G401 (cell line): ENCODE results near the gene PRRX2. TPM values are rescaled to one million over a fixed set of nuclear protein-coding genes. Genes with fewer than 3 reads are reported as not detected.

Experiments
- DNase-seq: peaks from one replicate; pipeline ENCODE4 v3.0.0-alpha.2; 2015; ENCODE audit warnings: low spot score
- in situ Hi-C: cut with HindIII; loops from 2 replicates; pipeline ENCODE4 v1.10.0; 2016; ENCODE audit warnings: low sequenced_read_pairs, mixed read lengths
- total RNA-seq: library from RNA; depleted of rRNA; stranded (reverse); fragments of >200 nt; shearing (Covaris generic); gene quantifications from 2 replicates; pipeline ENCODE4 v1.2.3, GENCODE V29; 2014

Gene PRRX2
- total RNA-seq, 1 experiment from 2014 or later: not detected

DNA sequence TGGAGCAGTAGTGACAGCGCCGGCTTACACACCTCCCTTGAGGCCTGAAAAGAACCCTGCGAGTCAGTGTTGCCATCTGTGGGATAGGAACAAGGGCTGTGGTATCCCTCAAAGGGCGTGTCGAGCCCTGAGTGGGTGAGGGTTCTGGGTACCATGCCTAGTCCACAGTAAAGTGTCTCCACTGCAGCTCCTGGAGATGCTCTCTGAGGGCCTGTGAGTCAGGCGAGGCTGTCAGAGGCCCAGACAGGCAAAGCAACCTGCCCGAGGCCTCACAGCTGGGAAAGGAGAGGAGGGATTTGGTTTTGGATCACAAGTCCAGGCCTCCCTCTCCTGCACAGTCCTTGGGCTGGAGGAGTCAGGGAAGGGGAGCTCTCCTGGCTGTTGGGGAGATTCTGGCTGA lies 6.1 kb downstream of the PRRX2 start:
- DNase-seq: no peak
- in situ Hi-C loops: no loop called here

DNA sequence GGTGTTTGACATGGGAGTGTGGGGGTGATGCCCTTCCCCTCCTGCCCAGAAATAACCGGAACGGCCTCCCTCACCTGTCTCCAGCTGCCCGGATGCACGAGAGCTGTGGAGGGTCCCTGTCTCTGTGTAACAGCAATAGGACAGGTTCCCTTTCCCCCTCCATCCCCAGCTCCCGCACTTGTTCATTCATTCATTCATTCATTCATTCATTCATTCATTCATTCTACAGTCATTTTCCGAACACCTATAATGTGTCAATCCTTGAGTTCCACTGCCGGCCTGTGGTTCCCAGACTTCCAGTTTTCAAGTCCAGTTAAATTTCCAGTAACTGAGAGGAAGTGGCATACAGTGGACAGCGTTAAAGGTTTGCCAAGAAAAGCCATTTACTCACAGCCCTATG lies 7.3 kb downstream of the PRRX2 start:
- in situ Hi-C loops: no loop called here
- DNase-seq: no peak

DNA sequence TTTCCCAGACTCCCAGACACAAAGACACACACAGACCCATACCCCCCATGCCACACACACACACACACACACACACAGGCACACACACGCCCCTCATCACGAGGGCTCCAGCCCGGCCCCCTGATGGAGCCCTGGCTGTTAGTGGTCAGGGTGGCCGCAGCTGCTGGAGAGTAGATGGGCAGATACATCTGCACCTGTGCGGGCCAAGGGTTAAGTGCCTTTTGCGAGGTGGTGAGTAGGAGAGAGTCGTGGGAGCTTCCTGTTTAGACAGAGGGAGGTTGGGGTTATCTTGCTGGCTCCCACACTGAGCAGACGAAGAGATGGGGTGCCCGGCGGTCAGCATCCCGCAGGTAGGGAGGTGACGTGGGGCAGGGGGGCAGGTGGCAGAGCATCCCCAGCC lies 8.2 kb downstream of the PRRX2 start:
- in situ Hi-C loops: no loop called here

DNA sequence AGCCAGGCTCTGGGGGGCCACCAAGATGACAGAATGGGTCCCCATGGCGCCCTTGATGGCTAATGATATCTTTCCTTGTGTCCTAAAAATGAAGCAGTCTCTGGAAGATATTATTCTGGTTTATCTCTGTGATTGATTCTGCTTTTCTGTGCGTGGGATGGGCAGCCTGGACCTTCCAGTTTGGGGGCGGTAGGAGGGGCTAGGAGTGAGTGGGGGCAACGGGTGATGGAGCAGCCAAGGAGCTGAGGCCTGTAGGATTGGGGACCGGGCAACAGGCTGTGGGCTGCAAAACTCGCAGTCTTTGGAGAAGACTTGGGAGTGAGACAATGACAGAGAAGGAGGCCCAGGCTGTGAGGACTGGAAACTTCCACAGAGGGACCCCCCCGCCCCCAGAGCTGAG lies 8.8 kb downstream of the PRRX2 start:
- DNase-seq: no peak
- in situ Hi-C loops: no loop called here

More for the DNA sequence above, 8.2 kb downstream of the PRRX2 start:
- DNase-seq: no peak

DNA sequence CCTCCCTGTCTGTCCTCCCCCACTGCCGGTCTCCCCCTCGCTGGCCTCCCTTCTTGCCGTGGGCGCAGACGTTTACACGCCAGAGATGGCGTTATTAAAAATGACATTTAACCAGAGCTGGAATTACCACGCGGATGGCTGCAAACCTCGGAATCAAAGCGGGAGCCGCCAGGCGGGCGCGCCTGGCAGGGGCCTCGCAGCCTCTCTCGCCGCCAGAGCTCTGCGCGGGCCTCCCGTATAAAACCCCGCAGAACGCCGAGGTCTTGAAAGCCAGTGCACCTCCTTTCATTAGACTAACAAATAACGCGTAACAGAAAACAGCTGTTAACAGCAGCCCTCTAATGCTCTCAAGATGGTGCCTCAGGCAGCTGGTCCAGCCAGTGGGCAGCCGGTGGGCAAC lies 10.2 kb downstream of the PRRX2 start:
- DNase-seq: no peak
- in situ Hi-C loops: no loop called here

DNA sequence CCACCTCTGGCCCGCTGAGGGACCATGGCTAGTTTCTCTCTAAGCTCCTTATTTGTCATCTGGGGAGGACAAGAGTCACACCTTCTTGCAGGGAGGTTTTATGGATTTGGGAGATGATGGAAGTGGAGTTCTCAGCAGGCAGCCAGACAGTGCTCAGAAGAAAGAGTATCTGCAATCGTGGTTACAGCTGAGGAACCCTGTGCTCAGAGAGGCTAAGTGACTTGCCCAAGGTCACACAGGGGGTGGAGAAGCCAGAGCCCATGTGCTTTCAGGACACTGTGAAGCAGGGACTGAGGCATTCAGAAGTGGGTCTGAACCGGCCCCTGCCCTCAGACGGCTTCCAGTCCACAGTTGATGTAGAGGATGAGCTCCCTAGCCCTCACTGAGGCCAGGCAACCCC lies 10.8 kb downstream of the PRRX2 start:
- in situ Hi-C loops: no loop called here
- DNase-seq: no peak

DNA sequence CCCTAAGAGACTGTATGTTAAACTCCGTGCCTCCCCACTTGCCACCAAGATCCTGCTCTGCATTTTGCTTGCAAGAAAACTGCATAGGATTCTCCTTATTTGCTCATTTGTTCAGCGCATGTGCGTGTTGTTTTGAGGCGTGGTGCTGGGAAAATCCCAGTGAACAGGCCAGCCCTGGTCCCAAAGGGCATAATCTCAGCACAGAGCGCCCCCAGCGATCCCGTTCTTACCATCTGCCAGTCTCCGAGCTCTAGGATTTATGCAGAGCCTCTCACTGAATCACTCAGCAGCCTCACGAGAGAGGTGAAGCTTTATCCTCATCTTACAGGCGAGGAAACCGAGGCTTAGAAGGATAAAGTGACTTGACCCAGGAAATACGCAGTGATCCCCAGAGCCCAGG lies 11.5 kb downstream of the PRRX2 start:
- in situ Hi-C loops: no loop called here
- DNase-seq: no peak

DNA sequence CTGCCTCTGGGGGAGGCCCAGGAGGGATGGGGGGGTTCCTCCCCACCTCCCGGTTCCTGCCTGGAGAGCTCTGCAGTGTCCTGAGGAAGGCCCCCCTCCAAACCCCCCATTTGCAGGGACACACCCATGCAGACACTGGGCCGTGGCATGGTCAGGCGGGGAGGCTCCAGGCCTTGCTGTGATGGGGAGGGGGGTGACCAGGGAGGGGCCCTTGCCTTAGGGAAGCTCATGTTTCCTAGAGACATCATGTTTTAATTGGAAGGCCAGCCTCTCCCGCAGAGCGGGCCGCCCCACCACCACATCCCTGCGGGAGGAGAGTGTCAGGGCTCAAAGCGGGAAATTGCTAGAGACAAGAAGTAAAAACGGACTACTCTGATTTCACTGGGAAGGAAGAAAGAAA lies 12.0 kb downstream of the PRRX2 start:
- in situ Hi-C loops: no loop called here
- no peak for DNase-seq

DNA sequence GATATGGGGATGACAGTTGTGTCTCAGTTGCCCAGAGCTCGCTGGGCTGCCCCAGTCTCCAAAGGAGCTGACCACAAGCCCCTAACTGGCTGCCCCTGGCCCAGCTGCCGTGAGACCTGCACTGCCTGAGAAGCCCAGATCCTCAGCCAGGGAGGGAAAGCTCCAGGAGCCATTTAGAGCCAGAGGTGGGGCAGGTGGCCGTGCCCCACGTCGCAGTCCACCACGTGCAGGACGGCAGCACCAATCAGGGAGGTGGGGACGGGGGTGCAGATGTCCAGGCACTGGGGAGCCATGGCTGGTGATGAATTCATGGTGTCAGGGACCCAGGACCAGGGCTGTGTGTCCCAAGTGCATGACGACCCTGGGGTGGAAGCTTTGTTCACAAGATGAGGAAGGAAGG lies 13.4 kb downstream of the PRRX2 start:
- DNase-seq: no peak
- in situ Hi-C loops: no loop called here

DNA sequence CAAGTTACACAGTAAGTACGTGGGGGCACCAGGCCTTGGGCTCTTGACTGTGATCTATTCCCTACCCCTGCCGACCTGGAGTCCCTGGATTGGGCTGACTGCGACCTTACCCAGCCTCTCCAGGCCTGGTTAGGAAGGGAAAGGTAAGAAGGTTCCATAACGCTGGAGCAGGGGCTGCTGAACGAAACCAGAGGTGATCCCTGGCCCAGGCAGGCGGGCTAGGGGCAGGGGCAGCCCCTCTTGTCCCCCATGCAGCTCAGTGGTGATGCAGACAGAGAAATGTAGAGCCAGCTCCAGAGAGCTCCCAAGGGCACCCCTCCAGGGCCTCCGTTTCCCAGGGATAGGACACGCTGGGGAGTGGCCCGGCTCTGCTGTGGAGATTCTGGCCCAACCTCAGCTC lies 14.1 kb downstream of the PRRX2 start:
- DNase-seq: no peak
- in situ Hi-C loops: no loop called here

DNA sequence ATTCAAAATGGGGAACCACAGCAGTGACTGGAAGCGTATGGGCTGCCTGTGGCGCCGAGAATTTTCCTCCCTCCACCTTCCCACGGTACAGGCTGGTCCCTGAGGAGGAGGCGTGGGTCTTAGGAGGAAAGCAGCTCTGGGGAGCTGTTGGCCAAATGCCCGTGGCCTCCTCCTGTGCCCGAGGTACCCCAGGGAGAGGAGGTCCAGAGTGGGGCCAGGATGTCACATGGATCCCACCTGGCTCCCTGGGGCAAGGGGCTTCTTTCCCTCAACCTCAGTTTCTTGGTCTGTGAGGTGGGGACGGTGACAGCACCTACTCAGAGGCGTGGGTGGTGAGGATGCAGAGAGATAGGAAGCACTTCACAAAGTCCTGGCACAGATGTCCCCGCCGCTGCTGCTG lies 16.5 kb downstream of the PRRX2 start:
- in situ Hi-C loops: no loop called here
- DNase-seq: no peak

DNA sequence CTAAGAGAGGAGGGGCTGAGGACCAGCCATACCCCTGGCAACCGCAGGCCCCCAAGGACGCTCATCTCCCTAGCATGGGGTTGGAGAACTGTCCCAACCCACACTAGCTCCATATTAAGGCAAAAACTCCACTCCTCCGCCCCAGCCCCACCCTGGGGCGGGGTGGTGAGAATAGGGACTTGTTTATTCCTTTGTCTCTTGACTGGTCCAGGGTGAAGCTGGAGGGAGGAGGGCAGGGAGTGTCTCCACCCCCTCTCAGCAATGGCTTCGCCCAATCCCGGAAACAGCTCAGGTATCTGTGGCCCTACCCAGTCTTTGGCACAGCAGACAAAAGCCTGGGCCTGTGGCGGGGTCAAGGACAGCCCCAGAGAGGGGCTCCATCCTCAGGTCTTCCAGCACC lies 16.9 kb downstream of the PRRX2 start:
- in situ Hi-C loops: no loop called here
- DNase-seq: no peak

DNA sequence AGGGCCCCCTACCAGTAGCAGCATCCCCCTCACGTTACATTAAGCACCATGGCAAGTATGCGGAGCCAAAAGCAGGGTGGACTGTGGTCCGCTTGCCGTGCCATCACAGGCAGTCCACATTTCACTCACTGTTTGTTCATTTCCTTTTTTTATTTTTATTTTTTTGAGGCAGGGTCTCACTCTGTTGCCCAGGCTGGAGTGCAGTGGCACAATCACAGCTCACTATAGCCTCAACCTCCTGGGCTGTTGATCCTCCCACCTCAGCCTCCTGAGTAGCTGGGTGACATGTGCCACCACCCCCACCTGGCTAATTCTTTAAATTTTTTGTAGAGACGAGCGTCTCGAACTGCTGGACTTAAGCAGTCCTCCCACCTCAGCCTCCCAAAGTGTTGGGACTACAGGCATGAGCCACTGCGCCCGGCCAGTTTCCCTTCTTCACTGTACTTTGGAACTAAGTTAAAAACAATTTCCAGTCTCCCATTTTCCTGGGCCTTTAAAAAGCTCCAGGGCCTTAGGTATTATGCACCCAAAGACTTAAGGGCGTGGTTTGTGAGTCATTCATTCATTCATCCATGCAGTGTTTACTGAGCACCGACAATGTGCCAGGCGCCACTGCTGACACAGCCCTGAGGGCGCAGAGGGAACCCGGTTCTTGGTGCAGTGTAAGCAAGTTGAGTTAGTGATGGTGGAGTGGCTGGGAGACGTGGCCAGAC lies 19.9 kb downstream of the PRRX2 start:
- in situ Hi-C loops: no loop called here
- DNase-seq: no peak

DNA sequence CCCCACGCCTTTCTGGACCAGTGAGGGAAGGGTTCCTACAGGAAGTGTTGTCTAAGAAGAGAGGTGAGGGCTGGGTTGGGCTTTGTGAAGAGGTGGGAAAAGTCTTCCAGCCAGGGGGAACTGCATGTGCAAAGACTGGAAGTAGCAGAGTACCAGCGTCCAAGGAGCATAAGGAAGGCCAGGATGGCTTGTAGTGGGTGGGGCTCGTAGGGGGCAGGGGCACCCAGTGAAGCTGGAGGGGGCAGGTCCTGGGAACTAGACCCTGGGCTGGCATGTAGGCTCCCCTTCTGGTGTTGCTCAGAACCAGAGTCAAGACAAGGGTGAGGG lies 20.4 kb downstream of the PRRX2 start:
- no peak for DNase-seq
- in situ Hi-C loops: no loop called here

DNA sequence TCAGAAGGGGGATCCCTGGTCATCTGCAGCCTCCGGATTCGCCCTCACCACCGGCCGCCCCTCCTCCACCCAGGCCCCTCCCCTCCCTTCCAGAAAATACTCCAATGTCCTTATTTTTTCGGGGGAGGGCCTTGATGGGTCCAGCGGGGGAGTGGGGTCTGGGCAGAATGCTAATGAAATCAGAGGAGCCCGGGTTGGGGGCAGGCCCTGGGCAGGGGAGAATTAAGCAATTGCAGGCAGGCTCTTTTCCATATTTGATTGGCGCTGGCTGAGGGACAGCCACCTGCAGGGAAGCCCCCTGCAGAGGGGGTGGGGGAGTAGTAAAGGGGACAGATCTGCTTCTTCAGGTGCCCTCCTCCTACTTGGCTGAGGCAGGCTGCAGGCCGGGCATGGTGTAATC lies 21.3 kb downstream of the PRRX2 start:
- no peak for DNase-seq
- in situ Hi-C loops: no loop called here

DNA sequence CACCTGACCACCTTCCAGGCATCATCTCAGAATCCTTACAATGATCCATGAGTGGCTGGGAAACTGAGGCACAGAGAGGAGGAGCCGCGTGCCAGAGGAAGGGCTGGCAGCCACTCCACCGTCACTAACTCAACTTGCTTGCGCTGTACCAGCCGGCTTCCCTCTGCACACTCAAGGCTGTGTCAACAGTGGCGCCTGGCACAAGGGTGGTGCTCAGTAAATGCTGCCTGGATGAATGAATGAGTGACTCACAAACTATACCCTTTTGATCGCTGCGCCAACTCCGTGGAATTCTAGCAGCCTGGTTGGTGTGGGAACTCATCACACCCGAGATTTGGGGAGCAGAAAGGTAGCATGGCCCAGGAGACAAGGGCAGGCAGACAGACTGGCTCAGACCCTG lies 21.9 kb downstream of the PRRX2 start:
- in situ Hi-C loops: no loop called here
- DNase-seq: no peak

DNA sequence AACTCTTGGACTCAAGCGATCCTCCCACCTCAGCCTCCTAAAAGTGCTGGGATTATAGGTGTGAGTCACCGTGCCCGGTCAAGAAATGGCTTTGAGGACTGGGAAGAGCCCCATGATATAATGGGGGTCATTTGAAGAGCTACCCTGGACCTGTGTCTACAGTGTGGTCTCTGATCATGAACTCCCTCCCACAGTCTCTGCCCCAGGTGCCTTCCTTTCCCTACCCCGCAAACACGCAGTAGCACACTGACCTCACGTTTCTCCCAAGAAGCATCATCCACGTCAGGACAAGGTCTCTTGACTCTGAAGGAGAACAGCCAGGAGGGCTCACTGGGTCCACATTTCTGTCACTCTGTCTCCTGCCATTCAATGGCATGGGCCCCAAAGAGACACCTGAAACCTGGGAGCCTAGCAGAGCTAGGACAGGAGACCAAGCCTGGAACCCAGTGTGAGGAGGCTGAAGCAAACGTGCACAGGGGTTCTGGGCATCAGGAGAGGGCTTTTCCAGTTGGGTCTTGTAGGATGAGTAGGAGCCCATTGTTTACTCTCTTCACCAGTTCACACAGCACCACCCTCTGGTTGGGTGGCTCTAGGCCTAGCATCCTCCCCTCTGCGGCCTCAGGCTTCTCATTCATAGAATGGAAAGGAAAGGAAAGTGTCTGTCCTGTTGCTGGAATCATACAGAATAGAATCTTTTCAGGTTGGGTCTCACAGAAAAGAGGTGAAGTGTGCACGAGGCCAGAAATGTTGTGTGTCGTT lies 23.0 kb downstream of the PRRX2 start:
- in situ Hi-C loops: no loop called here
- no peak for DNase-seq

DNA sequence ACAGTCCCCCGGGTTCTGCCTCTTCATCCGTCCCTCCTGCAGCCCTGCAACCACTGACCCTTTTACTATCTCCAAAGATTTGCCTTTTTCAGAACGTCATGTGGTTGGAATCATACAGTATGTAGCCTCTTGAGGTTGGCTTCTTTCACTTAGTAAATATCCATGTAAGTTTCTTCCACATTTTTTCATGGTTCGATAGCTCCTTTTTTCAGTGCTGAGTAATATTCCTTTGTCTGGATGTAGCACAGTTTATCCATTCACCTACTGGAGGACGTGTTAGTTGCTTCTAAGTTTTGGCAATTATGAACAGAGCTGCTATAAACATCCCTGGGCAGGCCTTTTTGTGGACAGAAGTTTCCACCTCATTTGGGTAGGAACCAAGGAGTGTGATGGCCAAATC lies 27.1 kb downstream of the PRRX2 start:
- no peak for DNase-seq
- in situ Hi-C loops: no loop called here

DNA sequence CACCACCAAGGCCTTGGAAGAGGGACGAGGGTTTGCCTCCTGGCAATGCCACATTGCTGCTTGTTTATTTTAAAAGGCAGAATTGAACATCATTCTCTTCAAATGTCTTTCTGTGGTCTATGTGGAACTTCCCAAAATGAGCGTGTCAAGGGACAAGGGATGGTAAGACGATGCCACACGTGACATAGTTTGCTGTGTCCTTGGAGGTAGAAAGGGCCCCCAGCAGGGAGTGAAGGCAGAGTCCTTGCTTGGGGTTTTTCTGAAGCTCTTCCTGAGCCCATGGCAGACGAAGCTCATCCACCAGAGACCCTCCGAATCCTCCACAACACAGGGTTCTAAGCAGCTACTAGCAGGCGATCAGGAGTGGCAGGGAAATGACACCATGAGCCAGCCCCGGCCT lies 28.3 kb downstream of the PRRX2 start:
- in situ Hi-C loops: no loop called here
- no peak for DNase-seq

DNA sequence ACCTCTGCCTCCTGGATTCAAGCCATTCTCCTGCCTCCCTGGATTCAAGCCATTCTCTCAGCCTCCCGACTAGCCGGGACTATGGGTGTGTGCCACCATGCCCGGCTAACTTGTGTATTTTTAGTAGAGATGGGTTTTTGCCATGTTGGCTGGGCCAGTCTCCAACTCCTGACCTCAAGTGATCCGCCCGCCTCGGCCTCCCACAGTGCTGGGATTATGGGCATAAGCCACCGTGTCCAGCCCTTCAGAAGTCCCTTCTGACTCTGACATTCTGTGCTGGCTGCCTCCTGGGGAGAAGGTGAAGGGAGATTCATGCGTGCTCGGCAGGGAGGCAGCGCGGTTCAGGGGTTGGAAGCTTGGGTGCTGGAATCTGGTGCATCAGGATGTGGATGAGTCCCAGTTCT lies 28.8 kb downstream of the PRRX2 start:
- in situ Hi-C loops: no loop called here
- no peak for DNase-seq

DNA sequence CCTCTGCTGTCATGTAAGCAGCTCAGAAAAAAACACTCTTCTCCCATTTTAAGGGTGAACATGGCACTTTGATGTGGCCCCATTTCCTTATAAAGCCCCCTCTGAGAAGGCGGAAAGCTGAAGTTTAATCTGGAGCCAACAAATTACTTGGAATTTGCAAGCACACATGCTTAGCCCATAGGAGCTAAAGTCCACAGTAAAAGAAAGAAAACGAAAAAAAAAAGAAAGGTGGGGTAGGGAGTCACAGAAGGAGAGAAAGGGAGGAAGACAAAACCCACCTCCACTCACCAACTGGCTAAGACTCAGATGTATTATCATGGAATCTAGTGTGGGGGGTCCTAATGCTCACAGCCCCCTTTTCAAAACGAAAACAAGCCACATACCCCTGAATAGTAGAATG lies 30.4 kb downstream of the PRRX2 start:
- in situ Hi-C loops: no loop called here
- DNase-seq: no peak
